GM08714 (cell line): Measurements from ENCODE around the gene MAP4.
"Not testable (repeated sequence)": the region's sequence is repeated elsewhere in the genome, so short reads cannot be mapped to it uniquely, and the experiment has no call there.

Experiments used
- H3K4me3 ChIP-seq: fragments of 200-500 bp; sonication (Bioruptor generic); 2 replicates; pipeline ENCODE4 v1.5.1; 2014; ENCODE audit warnings: mild to moderate bottlenecking, low read length, inconsistent platforms
- ZNF274 ChIP-seq: IDR thresholded peaks from 2 replicates; pipeline ENCODE4 v1.6.1; 2012; ENCODE audit warnings: mild to moderate bottlenecking, low read depth, low read length

MAP4 gene

DNA sequence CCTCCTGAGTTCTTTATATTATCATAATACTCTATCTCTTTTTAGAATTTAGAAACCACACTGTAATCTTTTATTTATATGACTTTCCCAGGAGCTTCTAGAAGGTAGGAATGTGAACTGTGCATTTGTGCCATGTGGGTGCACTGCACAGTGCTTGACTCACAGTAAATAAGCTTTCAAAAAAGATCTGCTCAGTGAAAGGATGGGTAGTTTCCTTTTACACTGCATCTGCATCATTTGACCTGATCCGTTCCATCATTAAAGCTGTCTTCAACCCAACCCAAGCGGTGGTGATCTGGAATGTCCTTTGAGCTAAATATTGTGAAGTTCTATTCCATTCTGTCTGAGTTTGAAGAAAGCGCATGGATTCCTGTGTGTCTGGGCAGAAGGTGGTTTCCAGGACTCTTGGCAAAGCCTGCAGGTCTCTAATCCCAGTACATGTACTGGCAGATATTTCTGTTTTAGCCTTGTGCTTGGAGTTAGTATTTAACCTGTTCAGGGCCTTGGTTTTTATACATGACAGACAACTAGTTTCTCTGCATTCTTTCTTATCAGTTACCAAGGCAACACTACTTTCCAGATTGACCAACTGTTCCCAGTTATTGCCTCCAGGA, 116.6 kb downstream of the MAP4 start:
- H3K4me3 ChIP-seq: no peak overlapping the region
- no peak for TF ChIP-seq ZNF274

DNA sequence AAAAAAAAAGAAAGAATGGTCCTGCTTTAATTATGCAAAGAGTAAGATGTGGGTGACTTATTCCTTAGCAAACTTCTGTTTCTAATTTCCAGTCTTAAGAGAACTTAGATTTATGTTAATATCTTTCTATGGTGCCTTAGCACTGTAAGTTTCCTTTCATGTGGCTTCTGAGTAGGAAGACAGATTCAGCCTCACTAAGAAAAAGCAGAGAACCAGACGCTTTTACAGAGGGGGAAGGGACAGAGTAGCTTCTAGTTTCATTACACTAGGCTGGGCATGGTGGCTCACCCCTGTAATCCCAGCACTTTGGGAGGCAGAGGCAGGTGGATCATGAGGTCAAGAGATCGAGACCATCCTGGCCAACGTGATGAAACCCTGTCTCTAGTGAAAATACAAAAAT, 118.3 kb downstream of the MAP4 start:
- no peak for TF ChIP-seq ZNF274
- H3K4me3 ChIP-seq: no peak overlapping the region

DNA sequence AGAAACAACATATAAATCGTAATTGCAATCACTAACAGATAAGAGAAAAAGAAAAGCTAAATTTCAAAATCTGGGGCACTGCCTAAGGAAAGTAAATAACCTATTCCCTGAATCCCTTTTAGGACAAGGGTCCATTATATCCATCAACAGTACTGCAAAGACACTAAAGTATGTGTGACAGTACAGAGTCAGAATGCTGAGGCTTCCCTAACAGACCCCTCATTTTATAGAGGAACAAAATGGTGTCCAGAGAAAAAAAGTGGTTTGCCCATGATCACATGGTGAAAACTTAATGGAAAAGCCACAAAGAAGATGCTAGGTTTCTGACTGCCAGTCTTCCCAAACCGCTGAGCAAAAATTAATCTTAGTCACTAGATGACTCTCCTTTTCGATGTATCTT, 119.5 kb downstream of the MAP4 start:
- no peak overlapping the region for H3K4me3 ChIP-seq
- TF ChIP-seq ZNF274: no peak

GRCh38 chr3:47895241-47895640, 121.0 kb downstream of the MAP4 start:
- no peak for TF ChIP-seq ZNF274
- no peak overlapping the region for H3K4me3 ChIP-seq

- TF ChIP-seq ZNF274: no peak
- H3K4me3 ChIP-seq: no peak overlapping the region
Measured at GRCh38 chr3:47892286-47893040, 123.8 kb downstream of the MAP4 start.

GRCh38 chr3:47891613-47892005, 124.6 kb downstream of the MAP4 start:
- TF ChIP-seq ZNF274: no peak
- H3K4me3 ChIP-seq: no peak overlapping the region

GRCh38 chr3:47890828-47891612, 125.2 kb downstream of the MAP4 start:
- TF ChIP-seq ZNF274: no peak

GRCh38 chr3:47890126-47890827, 125.9 kb downstream of the MAP4 start:
- H3K4me3 ChIP-seq: no peak overlapping the region
- no peak for TF ChIP-seq ZNF274

More at GRCh38 chr3:47890828-47891612, 125.2 kb downstream of the MAP4 start:
- H3K4me3 ChIP-seq: no peak overlapping the region

- no peak for TF ChIP-seq ZNF274
Measured at GRCh38 chr3:47888986-47889757, 127.0 kb downstream of the MAP4 start.

DNA sequence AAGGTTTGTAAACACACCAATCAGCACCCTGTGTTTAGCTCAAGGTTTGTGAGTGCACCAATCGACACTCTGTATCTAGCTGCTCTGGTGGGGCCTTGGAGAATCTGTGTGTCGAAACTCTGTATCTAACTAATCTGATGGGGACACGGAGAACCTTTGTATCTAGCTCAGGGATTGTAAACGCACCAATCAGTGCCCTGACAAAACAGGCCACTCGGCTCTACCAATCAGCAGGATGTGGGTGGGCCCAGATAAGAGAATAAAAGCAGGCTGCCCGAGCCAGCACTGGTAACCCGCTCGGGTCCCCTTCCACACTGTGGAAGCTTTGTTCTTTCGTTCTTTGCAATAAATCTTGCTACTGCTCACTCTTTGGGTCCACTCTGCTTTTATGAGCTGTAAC, 128.2 kb downstream of the MAP4 start:
- H3K4me3 ChIP-seq: not testable (repeated sequence)

More at GRCh38 chr3:47888986-47889757, 127.0 kb downstream of the MAP4 start:
- H3K4me3 ChIP-seq: no peak overlapping the region

DNA sequence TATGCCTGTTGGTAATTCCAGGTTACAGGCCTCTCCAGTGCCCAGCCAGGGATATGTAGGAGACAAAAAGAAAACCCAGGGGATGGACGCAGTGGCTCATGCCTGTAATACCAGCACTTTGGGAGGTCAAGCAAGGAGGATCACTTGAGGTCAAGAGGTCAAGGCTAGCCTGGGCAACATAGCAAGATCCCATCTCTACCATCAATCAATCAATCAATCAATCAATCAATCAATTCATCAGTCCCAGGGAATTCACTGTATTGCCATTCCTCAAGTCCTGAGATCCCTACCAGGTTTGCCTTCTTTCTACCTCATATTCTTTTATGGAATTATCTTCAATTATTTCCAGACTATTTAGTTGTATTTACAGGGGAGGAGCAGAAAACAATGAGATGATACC, 131.0 kb downstream of the MAP4 start:
- H3K4me3 ChIP-seq: no peak overlapping the region
- TF ChIP-seq ZNF274: no peak

DNA sequence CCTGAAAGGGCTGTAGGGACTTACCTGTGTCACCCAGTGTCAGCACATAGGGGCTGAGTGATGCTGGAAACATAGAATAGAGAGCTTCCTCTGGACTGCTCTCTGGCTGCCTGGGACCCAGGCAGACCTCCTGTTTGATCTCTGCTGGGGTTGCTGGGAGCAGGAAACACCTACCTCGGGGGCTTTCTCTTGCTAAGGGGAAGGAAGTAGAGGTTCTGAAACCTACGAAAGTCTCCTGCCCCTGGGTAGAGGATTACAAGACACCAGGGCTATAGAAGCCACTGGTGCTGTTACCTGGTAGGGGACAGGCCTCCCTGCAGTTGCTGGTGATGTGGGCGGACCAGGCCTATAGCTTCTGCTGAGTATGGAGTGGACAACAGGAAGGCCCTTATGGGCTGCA, 131.6 kb downstream of the MAP4 start:
- TF ChIP-seq ZNF274: no peak

GRCh38 chr3:47882338-47882737, 133.9 kb downstream of the MAP4 start:
- TF ChIP-seq ZNF274: no peak
- no peak overlapping the region for H3K4me3 ChIP-seq

More for the DNA sequence above, 131.6 kb downstream of the MAP4 start:
- H3K4me3 ChIP-seq: no peak overlapping the region
